Spleen (tissue), 7 donors: ENCODE results near the gene MAP7D3.

ENCODE experiments used
- POLR2A ChIP-seq, 3 donors: fragments of 450-650 bp; IDR thresholded peaks; one replicate each; pipeline ENCODE4 v1.5.1; 2017; ENCODE audit warnings: antibody characterized with exemption in 3 of 3, mild to moderate bottlenecking in 1 of 3
- TF ChIP-seq, protein P1 (sequence below), 11 experiments: fragments of 200-600 bp in 7 of 11; fragments of 450-650 bp in 4 of 11; sonication (generic) in 4 of 11; IDR thresholded peaks in 8 of 11; conservative IDR thresholded peaks in 3 of 11; 1 replicate in 7 of 11; 2 replicates in 4 of 11; pipeline versions ENCODE4 v1.4.0 to v1.8.0; 2016 to 2021; ENCODE audit warnings: antibody characterized with exemption in 11 of 11, inconsistent platforms in 4 of 11, mild to moderate bottlenecking in 1 of 11
- donor health status: DM: no; HTN: no; CAD: no; lungs with moderate emphysema.
- donor health status: DM: no; HTN: no; CAD: no.
- donor health status: DM: no; HTN: no; CAD: no.

- TF ChIP-seq, protein P1, sequence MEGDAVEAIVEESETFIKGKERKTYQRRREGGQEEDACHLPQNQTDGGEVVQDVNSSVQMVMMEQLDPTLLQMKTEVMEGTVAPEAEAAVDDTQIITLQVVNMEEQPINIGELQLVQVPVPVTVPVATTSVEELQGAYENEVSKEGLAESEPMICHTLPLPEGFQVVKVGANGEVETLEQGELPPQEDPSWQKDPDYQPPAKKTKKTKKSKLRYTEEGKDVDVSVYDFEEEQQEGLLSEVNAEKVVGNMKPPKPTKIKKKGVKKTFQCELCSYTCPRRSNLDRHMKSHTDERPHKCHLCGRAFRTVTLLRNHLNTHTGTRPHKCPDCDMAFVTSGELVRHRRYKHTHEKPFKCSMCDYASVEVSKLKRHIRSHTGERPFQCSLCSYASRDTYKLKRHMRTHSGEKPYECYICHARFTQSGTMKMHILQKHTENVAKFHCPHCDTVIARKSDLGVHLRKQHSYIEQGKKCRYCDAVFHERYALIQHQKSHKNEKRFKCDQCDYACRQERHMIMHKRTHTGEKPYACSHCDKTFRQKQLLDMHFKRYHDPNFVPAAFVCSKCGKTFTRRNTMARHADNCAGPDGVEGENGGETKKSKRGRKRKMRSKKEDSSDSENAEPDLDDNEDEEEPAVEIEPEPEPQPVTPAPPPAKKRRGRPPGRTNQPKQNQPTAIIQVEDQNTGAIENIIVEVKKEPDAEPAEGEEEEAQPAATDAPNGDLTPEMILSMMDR (IDR thresholded peaks at IDR 0.05 in 8 of 11, conservative IDR thresholded peaks at IDR 0.05 in 3 of 11) = no peak
- TF ChIP-seq POLR2A (IDR thresholded peaks at IDR 0.05) = no peak
Measured at GRCh38 chrX:136170139-136170800, 80.9 kb downstream of the MAP7D3 start.
